Epithelial cell of prostate (primary cell): ENCODE results near the gene OXTR.

Source experiments
- DNase-seq: peaks from one replicate; pipeline ENCODE4 v3.0.0-alpha.2; 2011; ENCODE audit warnings: low read depth, low spot score
- H3K27ac ChIP-seq: fragments of 450-650 bp; 2 replicates; pipeline ENCODE4 v1.5.1; 2017; ENCODE audit warnings: mild to moderate bottlenecking

Gene OXTR

GRCh38 chr3:8768364-8769087 lies 887 bp downstream of the OXTR start:
- DNase-seq: no peak
- H3K27ac ChIP-seq: no peak overlapping the region

- no peak overlapping the region for H3K27ac ChIP-seq
- DNase-seq: peak; percentile 26
Measured at GRCh38 chr3:8767667-8768363, 1.6 kb downstream of the OXTR start.

GRCh38 chr3:8767256-8767666 lies 2.2 kb downstream of the OXTR start:
- H3K27ac ChIP-seq: no peak overlapping the region
- DNase-seq: no peak

- DNase-seq: no peak
Measured at GRCh38 chr3:8766148-8766547, 3.3 kb downstream of the OXTR start.

GRCh38 chr3:8765528-8765927 lies 3.9 kb downstream of the OXTR start:
- DNase-seq: no peak

More at GRCh38 chr3:8766148-8766547, 3.3 kb downstream of the OXTR start:
- H3K27ac ChIP-seq: no peak overlapping the region

GRCh38 chr3:8764528-8764927 lies 4.9 kb downstream of the OXTR start:
- no peak overlapping the region for H3K27ac ChIP-seq
- DNase-seq: no peak

More at GRCh38 chr3:8765528-8765927, 3.9 kb downstream of the OXTR start:
- H3K27ac ChIP-seq: no peak overlapping the region

GRCh38 chr3:8762607-8763377 lies 6.6 kb downstream of the OXTR start:
- no peak for DNase-seq
- H3K27ac ChIP-seq: no peak overlapping the region

GRCh38 chr3:8761866-8762265 lies 7.5 kb downstream of the OXTR start:
- H3K27ac ChIP-seq: no peak overlapping the region
- no peak for DNase-seq

- no peak overlapping the region for H3K27ac ChIP-seq
- DNase-seq: no peak
Measured at GRCh38 chr3:8760506-8760905, 8.9 kb downstream of the OXTR start.

GRCh38 chr3:8760091-8760490 lies 9.3 kb downstream of the OXTR start:
- no peak overlapping the region for H3K27ac ChIP-seq

GRCh38 chr3:8759038-8759707 lies 10.2 kb downstream of the OXTR start:
- H3K27ac ChIP-seq: no peak overlapping the region

More at GRCh38 chr3:8760091-8760490, 9.3 kb downstream of the OXTR start:
- DNase-seq: no peak

GRCh38 chr3:8757551-8758518 lies 11.6 kb downstream of the OXTR start:
- no peak overlapping the region for H3K27ac ChIP-seq
- DNase-seq: no peak

More at GRCh38 chr3:8759038-8759707, 10.2 kb downstream of the OXTR start:
- DNase-seq: no peak

- H3K27ac ChIP-seq: no peak overlapping the region
- no peak for DNase-seq
Measured at GRCh38 chr3:8756671-8757070, 12.7 kb downstream of the OXTR start.

GRCh38 chr3:8755564-8756237 lies 13.7 kb downstream of the OXTR start:
- H3K27ac ChIP-seq: no peak overlapping the region
- DNase-seq: no peak

- DNase-seq: no peak
- no peak overlapping the region for H3K27ac ChIP-seq
Measured at GRCh38 chr3:8755097-8755496, 14.3 kb downstream of the OXTR start.

GRCh38 chr3:8752832-8753231 lies 16.6 kb downstream of the OXTR start:
- DNase-seq: no peak

GRCh38 chr3:8749316-8749715 lies 20.1 kb downstream of the OXTR start:
- no peak overlapping the region for H3K27ac ChIP-seq

More at GRCh38 chr3:8752832-8753231, 16.6 kb downstream of the OXTR start:
- H3K27ac ChIP-seq: no peak overlapping the region

GRCh38 chr3:8746780-8747345 lies 22.6 kb downstream of the OXTR start:
- H3K27ac ChIP-seq: no peak overlapping the region
- DNase-seq: no peak

More at GRCh38 chr3:8749316-8749715, 20.1 kb downstream of the OXTR start:
- no peak for DNase-seq
